OCI-LY7 (cell line): ENCODE results near the gene NAV2.

Experiments
- CTCF ChIP-seq: fragments of 200-600 bp; sonication (generic); conservative IDR thresholded peaks from 2 replicates; pipeline ENCODE4 v1.5.1; 2014; ENCODE audit warnings: mild to moderate bottlenecking, antibody characterized with exemption, low read length, moderate library complexity, mixed read lengths
- EZH2phosphoT487 ChIP-seq: fragments of 200-600 bp; sonication (generic); IDR thresholded peaks from 2 replicates; pipeline ENCODE4 v1.6.1; 2018; ENCODE audit warnings: low read depth, borderline replicate concordance, mild to moderate bottlenecking, mixed run types, antibody characterized with exemption, low read length, moderate library complexity, mixed read lengths

DNA sequence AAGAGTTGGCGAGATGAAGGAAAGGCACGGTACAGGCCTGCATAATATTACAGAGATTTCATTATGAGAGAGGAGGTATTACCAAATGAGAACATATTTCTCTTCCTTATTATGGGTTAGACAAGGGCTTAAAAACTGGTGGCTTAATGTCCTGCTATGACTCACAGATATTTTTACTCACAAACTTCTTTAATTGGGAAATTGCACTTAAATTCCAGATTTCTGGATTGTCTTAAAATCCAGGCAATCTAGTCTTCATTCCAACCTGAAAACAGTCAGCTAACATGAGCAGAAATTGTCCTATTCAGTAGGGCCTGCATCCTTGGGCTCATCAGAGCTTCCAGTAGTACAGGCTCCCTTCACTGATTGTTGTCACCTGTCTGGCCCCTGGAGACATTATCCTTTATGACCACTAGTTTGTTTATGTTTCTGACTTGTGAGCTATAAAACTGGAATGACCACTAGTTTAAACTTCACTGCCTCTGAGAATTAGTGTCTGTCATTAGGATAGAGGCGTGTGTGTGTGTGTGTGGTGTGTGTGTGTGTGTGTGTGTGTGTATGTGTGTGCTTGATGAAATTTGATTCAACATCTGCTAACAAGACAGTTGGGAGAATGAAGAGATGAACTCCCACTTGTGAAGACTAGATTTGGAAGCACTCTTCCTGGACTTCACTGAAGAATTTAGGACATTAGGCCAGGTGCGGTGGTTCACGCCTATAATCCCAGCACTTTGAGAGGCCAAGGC lies 422.5 kb downstream of the NAV2 start:
- TF ChIP-seq CTCF (no peak), EZH2phosphoT487 (no peak)
